Measurements from ENCODE around the gene SIGLEC8. TPM values are rescaled to one million over a fixed set of nuclear protein-coding genes. Genes with fewer than 3 reads are reported as not detected.

The SIGLEC8 gene
- polyA plus RNA-seq, 1 donor from 2014 or later, result not detected

- Histone ChIP-seq H3K9me2 (ENCODE audit: insufficient read depth, low read length) (no peaks in the 10 kb centered on the region), H3F3A (ENCODE audit: insufficient read depth, low read length, poor library complexity, severe bottlenecking) (no peaks in the 10 kb centered on the region), H3K4me2 (ENCODE audit: low read length) (no peak overlapping the region), H3K9me3 (ENCODE audit: low read length) (no peaks in the 10 kb centered on the region), H3K27ac (ENCODE audit: low read length) (no peak overlapping the region), H4K20me1 (ENCODE audit: insufficient read depth) (no peaks in the 10 kb centered on the region), H2AFZ (ENCODE audit: low read depth, low read length) (peak overlapping the region; percentile 8), H3K9ac (ENCODE audit: low read length) (no peak overlapping the region), H3K79me2 (replicated peaks; ENCODE audit: insufficient read depth, low read length) (no peaks in the 10 kb centered on the region), H3K4me3 (ENCODE audit: low read length) (peak overlapping the region; percentile 37), H3K27me3 (ENCODE audit: insufficient read depth, low read depth, low read length) (no peaks in the 10 kb centered on the region), H3K36me3 (ENCODE audit: insufficient read depth, low read length) (no peaks in the 10 kb centered on the region)
- TF ChIP-seq CTCF (IDR thresholded peaks at IDR 0.05; ENCODE audit: poor library complexity, severe bottlenecking), result no peak
- TF ChIP-seq MXI1 (conservative IDR thresholded peaks at IDR 0.05; ENCODE audit: poor library complexity, severe bottlenecking), result no peak
- TF ChIP-seq EP300 (conservative IDR thresholded peaks at IDR 0.05; ENCODE audit: poor library complexity, severe bottlenecking), result no peak
- no peak for TF ChIP-seq POLR2AphosphoS5 (IDR thresholded peaks at IDR 0.05)
- no peak for TF ChIP-seq RAD21 (conservative IDR thresholded peaks at IDR 0.05)
- TF ChIP-seq SMC3 (conservative IDR thresholded peaks at IDR 0.05; ENCODE audit: poor library complexity), result no peak
Observed at GRCh38 chr19:51460164-51460992, 2.1 kb upstream of the SIGLEC8 start.

- Histone ChIP-seq H3K9me2 (ENCODE audit: insufficient read depth, low read length) (no peaks in the 10 kb centered on the region), H3K27ac (ENCODE audit: low read length) (no peak overlapping the region), H3K9me3 (ENCODE audit: low read length) (no peaks in the 10 kb centered on the region), H3K79me2 (replicated peaks; ENCODE audit: insufficient read depth, low read length) (no peaks in the 10 kb centered on the region), H4K20me1 (ENCODE audit: insufficient read depth) (no peaks in the 10 kb centered on the region), H3F3A (ENCODE audit: insufficient read depth, low read length, poor library complexity, severe bottlenecking) (no peaks in the 10 kb centered on the region), H2AFZ (ENCODE audit: low read depth, low read length) (no peak overlapping the region), H3K27me3 (ENCODE audit: insufficient read depth, low read depth, low read length) (no peaks in the 10 kb centered on the region), H3K9ac (ENCODE audit: low read length) (no peak overlapping the region), H3K4me2 (ENCODE audit: low read length) (no peak overlapping the region), H3K4me3 (ENCODE audit: low read length) (no peak overlapping the region), H3K36me3 (ENCODE audit: insufficient read depth, low read length) (no peaks in the 10 kb centered on the region)
- TF ChIP-seq CTCF (IDR thresholded peaks at IDR 0.05; ENCODE audit: poor library complexity, severe bottlenecking), result no peak
- TF ChIP-seq RAD21 (conservative IDR thresholded peaks at IDR 0.05), result no peak
- no peak for TF ChIP-seq EP300 (conservative IDR thresholded peaks at IDR 0.05; ENCODE audit: poor library complexity, severe bottlenecking)
- TF ChIP-seq MXI1 (conservative IDR thresholded peaks at IDR 0.05; ENCODE audit: poor library complexity, severe bottlenecking), result no peak
- TF ChIP-seq TAF1 (IDR thresholded peaks at IDR 0.05; ENCODE audit: low read depth), result no peak
- TF ChIP-seq EZH2 (IDR thresholded peaks at IDR 0.05; ENCODE audit: borderline replicate concordance, insufficient read depth, low read length, poor library complexity, severe bottlenecking), result no peak
- TF ChIP-seq POLR2AphosphoS5 (IDR thresholded peaks at IDR 0.05), result no peak
- TF ChIP-seq REST (IDR thresholded peaks at IDR 0.05; ENCODE audit: borderline replicate concordance), result no peak
- no peak for TF ChIP-seq SMC3 (conservative IDR thresholded peaks at IDR 0.05; ENCODE audit: poor library complexity)
Observed at GRCh38 chr19:51458899-51459505, 748 bp upstream of the SIGLEC8 start.

All from neural cell (in vitro differentiated cells).